VCaP (cell line): Measurements from ENCODE around the gene HHIP.

Source experiments
- H3K27ac ChIP-seq: fragments of 450-650 bp; 2 replicates; pipeline ENCODE4 v1.5.1; 2017
- TF ChIP-seq, protein P1 (sequence below): fragments of 450-650 bp; conservative IDR thresholded peaks from 2 replicates; pipeline ENCODE4 v1.5.1; 2017; ENCODE audit warnings: mild to moderate bottlenecking, moderate library complexity

The HHIP gene

DNA sequence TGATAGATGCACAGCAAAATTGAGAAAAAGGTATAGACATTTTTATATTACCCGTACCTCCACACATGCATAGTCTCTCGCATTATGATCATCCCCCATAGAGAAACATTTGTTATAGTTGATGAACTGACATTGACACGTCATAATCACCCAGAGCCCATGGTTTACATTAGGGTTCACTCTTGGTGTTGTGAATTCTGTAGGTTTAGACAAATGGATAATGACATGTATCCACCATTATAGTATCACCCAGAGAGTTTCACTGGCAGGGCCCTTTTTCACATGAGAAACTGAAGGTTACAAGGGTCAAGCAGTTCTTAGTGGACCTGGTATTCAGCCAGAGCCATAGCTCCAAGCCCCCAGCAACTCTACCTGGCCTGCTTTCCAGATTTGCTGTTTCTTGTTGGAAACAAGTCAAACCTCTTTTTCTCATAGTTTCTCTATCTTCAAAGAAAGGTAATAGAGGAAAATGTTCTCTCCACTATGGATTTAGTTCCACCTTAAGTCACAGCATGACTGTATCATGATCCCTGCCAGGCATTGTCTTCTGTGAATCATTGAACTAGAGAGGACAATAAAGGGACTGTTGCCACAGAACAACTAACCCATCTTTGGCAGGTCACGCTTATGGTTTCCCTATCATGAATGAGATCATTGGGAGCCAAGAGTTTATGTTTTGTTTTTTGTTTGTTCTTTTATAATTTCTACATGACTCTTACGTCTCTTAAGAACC is 64.0 kb downstream of the HHIP start:
- H3K27ac ChIP-seq, result no peak overlapping the region
- TF ChIP-seq, protein P1, sequence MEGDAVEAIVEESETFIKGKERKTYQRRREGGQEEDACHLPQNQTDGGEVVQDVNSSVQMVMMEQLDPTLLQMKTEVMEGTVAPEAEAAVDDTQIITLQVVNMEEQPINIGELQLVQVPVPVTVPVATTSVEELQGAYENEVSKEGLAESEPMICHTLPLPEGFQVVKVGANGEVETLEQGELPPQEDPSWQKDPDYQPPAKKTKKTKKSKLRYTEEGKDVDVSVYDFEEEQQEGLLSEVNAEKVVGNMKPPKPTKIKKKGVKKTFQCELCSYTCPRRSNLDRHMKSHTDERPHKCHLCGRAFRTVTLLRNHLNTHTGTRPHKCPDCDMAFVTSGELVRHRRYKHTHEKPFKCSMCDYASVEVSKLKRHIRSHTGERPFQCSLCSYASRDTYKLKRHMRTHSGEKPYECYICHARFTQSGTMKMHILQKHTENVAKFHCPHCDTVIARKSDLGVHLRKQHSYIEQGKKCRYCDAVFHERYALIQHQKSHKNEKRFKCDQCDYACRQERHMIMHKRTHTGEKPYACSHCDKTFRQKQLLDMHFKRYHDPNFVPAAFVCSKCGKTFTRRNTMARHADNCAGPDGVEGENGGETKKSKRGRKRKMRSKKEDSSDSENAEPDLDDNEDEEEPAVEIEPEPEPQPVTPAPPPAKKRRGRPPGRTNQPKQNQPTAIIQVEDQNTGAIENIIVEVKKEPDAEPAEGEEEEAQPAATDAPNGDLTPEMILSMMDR, result no peak

DNA sequence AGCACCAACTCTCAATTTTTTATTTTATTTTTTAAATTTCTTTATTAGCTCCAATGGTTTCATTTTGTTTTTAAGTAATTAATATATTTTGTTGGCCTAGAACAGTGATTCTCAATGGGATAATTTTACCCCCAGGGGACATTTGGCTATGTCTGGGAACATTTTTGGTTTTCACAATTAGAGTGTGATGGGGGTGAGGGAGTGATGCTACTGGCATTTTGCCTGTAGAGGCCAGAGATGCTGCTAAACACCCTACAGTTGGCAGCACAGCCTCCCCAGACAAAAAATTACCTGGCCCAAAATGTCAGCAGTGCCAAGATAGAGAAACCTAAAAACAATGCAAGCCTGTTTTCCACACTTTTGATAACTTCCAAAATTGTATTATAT is 64.6 kb downstream of the HHIP start:
- H3K27ac ChIP-seq, result no peak overlapping the region
- TF ChIP-seq, protein P1, result no peak

DNA sequence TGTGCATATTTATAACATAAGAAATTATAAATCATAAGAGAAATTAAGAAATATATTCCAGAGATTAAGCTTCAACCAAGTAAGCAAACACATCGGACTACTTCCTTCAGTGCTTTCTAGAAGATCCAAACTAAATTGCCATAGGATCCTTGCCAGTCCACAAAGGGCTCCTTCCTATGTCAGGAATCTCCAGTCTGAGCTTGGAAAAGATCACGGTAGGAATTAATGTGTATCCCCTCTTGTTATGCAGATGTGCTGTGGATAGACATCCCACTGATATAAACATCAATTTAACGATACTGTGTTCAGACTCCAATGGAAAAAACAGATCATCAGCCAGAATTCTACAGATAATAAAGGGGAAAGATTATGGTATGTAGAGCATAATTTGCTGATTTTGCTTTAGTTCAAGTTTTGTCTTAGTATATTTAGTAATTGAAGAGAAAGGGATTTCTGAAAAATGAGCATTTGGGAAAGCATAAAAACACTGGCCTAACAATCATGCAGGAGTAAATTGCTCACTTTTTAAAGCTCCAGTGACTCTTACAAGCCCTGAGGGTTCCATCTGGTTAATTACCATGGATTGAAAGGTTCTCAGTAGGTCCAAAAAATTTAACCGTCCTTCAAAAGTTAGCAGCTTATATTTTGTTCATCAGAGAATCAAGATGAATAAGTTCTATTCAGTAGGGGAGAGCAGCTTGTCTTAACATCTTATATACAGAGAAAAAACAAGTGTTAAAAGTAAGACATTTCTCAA is 65.9 kb downstream of the HHIP start:
- H3K27ac ChIP-seq, result no peak overlapping the region
- TF ChIP-seq, protein P1, result no peak

DNA sequence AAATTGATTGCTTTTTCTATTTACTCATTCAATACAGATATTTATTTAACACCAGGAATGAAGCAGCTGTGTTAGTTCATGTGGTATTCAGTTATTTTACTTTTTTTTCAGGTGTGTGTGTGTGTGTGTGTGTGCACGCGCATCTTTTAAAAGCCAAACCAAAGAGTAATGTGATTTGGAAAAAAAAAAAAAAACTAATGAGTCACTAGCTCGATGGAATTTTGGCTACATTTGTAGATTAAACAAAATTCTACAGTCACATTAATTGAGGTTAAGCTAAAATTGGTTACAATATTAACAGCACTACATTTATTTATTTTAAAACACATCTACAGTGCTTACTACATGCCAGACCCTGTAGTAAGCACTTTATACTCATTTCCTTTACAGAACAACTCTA is 66.8 kb downstream of the HHIP start:
- TF ChIP-seq, protein P1, result no peak
- H3K27ac ChIP-seq, result no peak overlapping the region

DNA sequence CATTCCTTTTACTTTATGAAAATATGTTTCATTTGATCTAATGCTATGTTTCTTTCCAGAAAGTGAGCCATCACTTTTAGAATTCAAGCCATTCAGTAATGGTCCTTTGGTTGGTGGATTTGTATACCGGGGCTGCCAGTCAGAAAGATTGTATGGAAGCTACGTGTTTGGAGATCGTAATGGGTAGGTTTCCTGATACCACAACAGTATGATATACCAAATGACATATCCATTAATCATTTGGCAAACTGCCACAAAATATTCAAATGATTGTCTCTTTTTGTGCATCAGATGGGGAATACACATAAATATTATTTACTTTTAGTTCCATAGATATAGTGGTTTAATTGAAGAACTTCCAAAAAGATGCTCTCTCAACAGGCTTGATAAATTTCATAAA is 68.2 kb downstream of the HHIP start:
- H3K27ac ChIP-seq, result no peak overlapping the region

DNA sequence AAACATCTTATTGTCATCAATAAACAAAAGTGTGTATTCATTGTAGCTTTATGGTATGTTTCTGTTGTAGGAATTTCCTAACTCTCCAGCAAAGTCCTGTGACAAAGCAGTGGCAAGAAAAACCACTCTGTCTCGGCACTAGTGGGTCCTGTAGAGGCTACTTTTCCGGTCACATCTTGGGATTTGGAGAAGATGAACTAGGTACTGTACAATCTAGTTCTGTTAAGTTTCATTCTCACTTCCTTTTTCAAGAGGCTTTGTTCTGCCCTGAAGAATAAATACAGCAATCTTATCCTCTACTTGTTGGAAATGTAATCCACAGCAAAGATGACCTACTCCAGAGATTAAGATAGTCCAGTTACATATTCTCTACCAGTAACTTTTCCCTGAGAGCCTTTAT is 69.3 kb downstream of the HHIP start:
- TF ChIP-seq, protein P1, result no peak

More for the DNA sequence above, 68.2 kb downstream of the HHIP start:
- TF ChIP-seq, protein P1, result no peak

DNA sequence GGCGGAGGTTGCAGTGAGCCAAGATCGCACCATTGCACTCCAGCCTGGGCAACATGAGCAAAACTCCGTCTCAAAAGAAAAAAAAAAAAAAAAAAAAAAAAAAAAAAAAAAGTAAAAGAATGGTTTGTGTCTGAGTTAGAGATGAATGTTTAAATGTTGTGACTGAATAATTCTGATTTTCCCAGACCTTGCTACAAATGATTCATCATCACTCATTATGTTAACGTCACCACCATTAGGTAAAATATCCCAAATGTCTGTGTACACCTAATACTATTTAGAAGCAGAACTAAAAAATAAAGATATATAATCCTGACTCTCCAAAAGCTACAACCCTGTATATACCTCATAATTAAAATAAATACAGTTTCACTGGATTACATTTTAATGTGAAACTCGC is 70.8 kb downstream of the HHIP start:
- TF ChIP-seq, protein P1, result no peak
- H3K27ac ChIP-seq, result no peak overlapping the region

More for the DNA sequence above, 69.3 kb downstream of the HHIP start:
- H3K27ac ChIP-seq, result no peak overlapping the region
